HepG2 (cell line): ENCODE results near the gene C3orf22. TPM values are rescaled to one million over a fixed set of nuclear protein-coding genes. Genes with fewer than 3 reads are reported as not detected.

ENCODE experiments used
- CHD4 ChIP-seq: fragments of 200-600 bp; sonication (generic); IDR thresholded peaks from 2 replicates; pipeline ENCODE4 v1.7.0; 2017; ENCODE audit warnings: mild to moderate bottlenecking, low read length, borderline replicate concordance
- CREM ChIP-seq, 2 experiments: sonication (generic) in 1 of 2; formaldehyde crosslinking in 1 of 2; IDR thresholded peaks; 2 replicates each; pipeline versions ENCODE4 v1.4.0 to v1.6.1; 2016 to 2020; ENCODE audit warnings: antibody characterized with exemption in 1 of 2, mild to moderate bottlenecking in 1 of 2, missing genetic modification reagents in 1 of 2
- HOXD1 ChIP-seq: sonication (generic); formaldehyde crosslinking; IDR thresholded peaks from 2 replicates; pipeline ENCODE4 v1.5.0; 2020; ENCODE audit warnings: missing genetic modification reagents
- IRF2 ChIP-seq: IDR thresholded peaks from 2 replicates; pipeline ENCODE4 v1.6.1; 2018; ENCODE audit warnings: missing genetic modification reagents, missing compliant biosample characterization
- NR3C1 ChIP-seq: sonication (generic); formaldehyde crosslinking; IDR thresholded peaks from 2 replicates; pipeline ENCODE4 v1.4.0; 2020; ENCODE audit warnings: missing genetic modification reagents
- SCMH1 ChIP-seq: sonication (generic); formaldehyde crosslinking; IDR thresholded peaks from 2 replicates; pipeline ENCODE4 v1.9.0; 2021; ENCODE audit warnings: missing genetic modification reagents, mild to moderate bottlenecking, borderline replicate concordance
- SIN3A ChIP-seq: IDR thresholded peaks from 2 replicates; pipeline ENCODE4 v1.6.1; 2011; ENCODE audit warnings: low read depth, mild to moderate bottlenecking, control low read depth, low read length, borderline replicate concordance
- TEAD2 ChIP-seq: sonication (generic); formaldehyde crosslinking; IDR thresholded peaks from 2 replicates; pipeline ENCODE4 v1.9.0; 2021; ENCODE audit warnings: missing genetic modification reagents
- TSC22D2 ChIP-seq: sonication (generic); formaldehyde crosslinking; IDR thresholded peaks from 2 replicates; pipeline ENCODE4 v1.5.1; 2020; ENCODE audit warnings: missing genetic modification reagents, mild to moderate bottlenecking, borderline replicate concordance
- ZBTB38 ChIP-seq: sonication (generic); formaldehyde crosslinking; IDR thresholded peaks from 2 replicates; pipeline ENCODE4 v1.5.1; 2020; ENCODE audit warnings: mild to moderate bottlenecking, missing genetic modification reagents
- polyA plus RNA-seq, 8 experiments: library from polyadenylated mRNA; depleted of rRNA in 3 of 8; stranded (reverse) in 7 of 8; unstranded in 1 of 8; fragments of >200 nt; fragmentation: Illumina TruSeq in 4 of 8; extraction: Trizol in 4 of 8; gene quantifications; 2 replicates each; pipeline versions ENCODE4 v1.2.1 to v1.2.3, GENCODE V29; 2011 to 2016; ENCODE audit warnings: low read depth in 4 of 8, missing spikeins in 1 of 8, mixed read lengths in 1 of 8; ENCODE audit not compliant: insufficient read depth in 1 of 8
- total RNA-seq, 5 experiments: library from RNA; depleted of rRNA; stranded (reverse); fragments of >200 nt; fragmentation: Illumina TruSeq; extraction: Trizol; gene quantifications; 2 replicates each; pipeline ENCODE4 v1.2.3, GENCODE V29; 2016; ENCODE audit warnings: low read depth in 1 of 5
- TF ChIP-seq, protein P1 (sequence below): sonication (generic); formaldehyde crosslinking; IDR thresholded peaks from 2 replicates; pipeline ENCODE4 v1.9.0; 2021; ENCODE audit warnings: mild to moderate bottlenecking, missing genetic modification reagents
- TF ChIP-seq, protein P2 (sequence below): sonication (generic); formaldehyde crosslinking; IDR thresholded peaks from 2 replicates; pipeline ENCODE4 v1.4.0; 2020; ENCODE audit warnings: mild to moderate bottlenecking, missing genetic modification reagents
- TF ChIP-seq, protein P3 (sequence below): IDR thresholded peaks from 2 replicates; pipeline ENCODE4 v1.6.1; 2016; ENCODE audit warnings: low read depth, missing genetic modification reagents, missing compliant biosample characterization
- TF ChIP-seq, protein P4 (sequence below): sonication (generic); formaldehyde crosslinking; IDR thresholded peaks from 2 replicates; pipeline ENCODE4 v1.5.1; 2020; ENCODE audit warnings: missing genetic modification reagents, mild to moderate bottlenecking, borderline replicate concordance
- TF ChIP-seq, protein P5 (sequence below): sonication (generic); formaldehyde crosslinking; IDR thresholded peaks from 2 replicates; pipeline ENCODE4 v1.4.0; 2020; ENCODE audit warnings: missing genetic modification reagents

The C3orf22 gene
- total and polyA plus RNA-seq, 2 of the 13 experiments (the other 11 are each of a cell fraction or from before 2014, with no cell fraction given) = not detected

DNA sequence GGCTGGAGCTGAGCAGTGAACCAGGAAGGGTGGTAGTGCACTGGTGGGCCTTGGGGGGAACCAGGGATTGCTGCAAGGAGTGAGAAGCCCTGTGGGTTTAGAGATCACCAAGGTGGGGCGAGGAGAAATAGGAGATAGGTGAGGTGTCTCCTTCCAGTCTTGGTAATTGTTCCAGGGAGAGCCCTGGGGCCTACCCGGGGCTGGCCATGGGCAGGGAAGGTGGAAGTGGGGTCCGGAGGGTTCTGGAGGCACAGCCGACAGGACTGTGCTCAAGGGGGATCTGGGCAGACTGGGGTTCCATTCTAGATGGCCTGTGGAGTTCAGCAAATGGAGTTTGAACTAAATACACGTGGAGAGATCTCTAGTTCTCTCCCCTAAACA is 30.3 kb downstream of the C3orf22 start (continued):
- TF ChIP-seq, protein P1, sequence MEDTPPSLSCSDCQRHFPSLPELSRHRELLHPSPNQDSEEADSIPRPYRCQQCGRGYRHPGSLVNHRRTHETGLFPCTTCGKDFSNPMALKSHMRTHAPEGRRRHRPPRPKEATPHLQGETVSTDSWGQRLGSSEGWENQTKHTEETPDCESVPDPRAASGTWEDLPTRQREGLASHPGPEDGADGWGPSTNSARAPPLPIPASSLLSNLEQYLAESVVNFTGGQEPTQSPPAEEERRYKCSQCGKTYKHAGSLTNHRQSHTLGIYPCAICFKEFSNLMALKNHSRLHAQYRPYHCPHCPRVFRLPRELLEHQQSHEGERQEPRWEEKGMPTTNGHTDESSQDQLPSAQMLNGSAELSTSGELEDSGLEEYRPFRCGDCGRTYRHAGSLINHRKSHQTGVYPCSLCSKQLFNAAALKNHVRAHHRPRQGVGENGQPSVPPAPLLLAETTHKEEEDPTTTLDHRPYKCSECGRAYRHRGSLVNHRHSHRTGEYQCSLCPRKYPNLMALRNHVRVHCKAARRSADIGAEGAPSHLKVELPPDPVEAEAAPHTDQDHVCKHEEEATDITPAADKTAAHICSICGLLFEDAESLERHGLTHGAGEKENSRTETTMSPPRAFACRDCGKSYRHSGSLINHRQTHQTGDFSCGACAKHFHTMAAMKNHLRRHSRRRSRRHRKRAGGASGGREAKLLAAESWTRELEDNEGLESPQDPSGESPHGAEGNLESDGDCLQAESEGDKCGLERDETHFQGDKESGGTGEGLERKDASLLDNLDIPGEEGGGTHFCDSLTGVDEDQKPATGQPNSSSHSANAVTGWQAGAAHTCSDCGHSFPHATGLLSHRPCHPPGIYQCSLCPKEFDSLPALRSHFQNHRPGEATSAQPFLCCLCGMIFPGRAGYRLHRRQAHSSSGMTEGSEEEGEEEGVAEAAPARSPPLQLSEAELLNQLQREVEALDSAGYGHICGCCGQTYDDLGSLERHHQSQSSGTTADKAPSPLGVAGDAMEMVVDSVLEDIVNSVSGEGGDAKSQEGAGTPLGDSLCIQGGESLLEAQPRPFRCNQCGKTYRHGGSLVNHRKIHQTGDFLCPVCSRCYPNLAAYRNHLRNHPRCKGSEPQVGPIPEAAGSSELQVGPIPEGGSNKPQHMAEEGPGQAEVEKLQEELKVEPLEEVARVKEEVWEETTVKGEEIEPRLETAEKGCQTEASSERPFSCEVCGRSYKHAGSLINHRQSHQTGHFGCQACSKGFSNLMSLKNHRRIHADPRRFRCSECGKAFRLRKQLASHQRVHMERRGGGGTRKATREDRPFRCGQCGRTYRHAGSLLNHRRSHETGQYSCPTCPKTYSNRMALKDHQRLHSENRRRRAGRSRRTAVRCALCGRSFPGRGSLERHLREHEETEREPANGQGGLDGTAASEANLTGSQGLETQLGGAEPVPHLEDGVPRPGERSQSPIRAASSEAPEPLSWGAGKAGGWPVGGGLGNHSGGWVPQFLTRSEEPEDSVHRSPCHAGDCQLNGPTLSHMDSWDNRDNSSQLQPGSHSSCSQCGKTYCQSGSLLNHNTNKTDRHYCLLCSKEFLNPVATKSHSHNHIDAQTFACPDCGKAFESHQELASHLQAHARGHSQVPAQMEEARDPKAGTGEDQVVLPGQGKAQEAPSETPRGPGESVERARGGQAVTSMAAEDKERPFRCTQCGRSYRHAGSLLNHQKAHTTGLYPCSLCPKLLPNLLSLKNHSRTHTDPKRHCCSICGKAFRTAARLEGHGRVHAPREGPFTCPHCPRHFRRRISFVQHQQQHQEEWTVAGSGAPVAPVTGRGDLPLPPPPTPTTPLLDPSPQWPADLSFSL (CRISPR knock-in tag) = peak; percentile 12; the same call in 1 of the 2 replicates
- TF ChIP-seq, protein P2, sequence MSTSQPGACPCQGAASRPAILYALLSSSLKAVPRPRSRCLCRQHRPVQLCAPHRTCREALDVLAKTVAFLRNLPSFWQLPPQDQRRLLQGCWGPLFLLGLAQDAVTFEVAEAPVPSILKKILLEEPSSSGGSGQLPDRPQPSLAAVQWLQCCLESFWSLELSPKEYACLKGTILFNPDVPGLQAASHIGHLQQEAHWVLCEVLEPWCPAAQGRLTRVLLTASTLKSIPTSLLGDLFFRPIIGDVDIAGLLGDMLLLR = no peak
- TF ChIP-seq, protein P3, sequence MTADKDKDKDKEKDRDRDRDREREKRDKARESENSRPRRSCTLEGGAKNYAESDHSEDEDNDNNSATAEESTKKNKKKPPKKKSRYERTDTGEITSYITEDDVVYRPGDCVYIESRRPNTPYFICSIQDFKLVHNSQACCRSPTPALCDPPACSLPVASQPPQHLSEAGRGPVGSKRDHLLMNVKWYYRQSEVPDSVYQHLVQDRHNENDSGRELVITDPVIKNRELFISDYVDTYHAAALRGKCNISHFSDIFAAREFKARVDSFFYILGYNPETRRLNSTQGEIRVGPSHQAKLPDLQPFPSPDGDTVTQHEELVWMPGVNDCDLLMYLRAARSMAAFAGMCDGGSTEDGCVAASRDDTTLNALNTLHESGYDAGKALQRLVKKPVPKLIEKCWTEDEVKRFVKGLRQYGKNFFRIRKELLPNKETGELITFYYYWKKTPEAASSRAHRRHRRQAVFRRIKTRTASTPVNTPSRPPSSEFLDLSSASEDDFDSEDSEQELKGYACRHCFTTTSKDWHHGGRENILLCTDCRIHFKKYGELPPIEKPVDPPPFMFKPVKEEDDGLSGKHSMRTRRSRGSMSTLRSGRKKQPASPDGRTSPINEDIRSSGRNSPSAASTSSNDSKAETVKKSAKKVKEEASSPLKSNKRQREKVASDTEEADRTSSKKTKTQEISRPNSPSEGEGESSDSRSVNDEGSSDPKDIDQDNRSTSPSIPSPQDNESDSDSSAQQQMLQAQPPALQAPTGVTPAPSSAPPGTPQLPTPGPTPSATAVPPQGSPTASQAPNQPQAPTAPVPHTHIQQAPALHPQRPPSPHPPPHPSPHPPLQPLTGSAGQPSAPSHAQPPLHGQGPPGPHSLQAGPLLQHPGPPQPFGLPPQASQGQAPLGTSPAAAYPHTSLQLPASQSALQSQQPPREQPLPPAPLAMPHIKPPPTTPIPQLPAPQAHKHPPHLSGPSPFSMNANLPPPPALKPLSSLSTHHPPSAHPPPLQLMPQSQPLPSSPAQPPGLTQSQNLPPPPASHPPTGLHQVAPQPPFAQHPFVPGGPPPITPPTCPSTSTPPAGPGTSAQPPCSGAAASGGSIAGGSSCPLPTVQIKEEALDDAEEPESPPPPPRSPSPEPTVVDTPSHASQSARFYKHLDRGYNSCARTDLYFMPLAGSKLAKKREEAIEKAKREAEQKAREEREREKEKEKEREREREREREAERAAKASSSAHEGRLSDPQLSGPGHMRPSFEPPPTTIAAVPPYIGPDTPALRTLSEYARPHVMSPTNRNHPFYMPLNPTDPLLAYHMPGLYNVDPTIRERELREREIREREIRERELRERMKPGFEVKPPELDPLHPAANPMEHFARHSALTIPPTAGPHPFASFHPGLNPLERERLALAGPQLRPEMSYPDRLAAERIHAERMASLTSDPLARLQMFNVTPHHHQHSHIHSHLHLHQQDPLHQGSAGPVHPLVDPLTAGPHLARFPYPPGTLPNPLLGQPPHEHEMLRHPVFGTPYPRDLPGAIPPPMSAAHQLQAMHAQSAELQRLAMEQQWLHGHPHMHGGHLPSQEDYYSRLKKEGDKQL = no peak
- TF ChIP-seq SCMH1 (CRISPR knock-in tag) (no peak), TEAD2 (no peak), HOXD1 (CRISPR knock-in tag) (no peak), ZBTB38 (CRISPR knock-in tag) (no peak), TSC22D2 (CRISPR knock-in tag) (no peak), CHD4 (0 out of 2 replicates have a peak, but pooled peaks have one; percentile 28), NR3C1 (CRISPR knock-in tag) (no peak), CREM (IDR thresholded peaks at IDR 0.05) (no peak), CREM (CRISPR knock-in tag; IDR thresholded peaks at IDR 0.05) (no peak), SIN3A (no peak), IRF2 (no peak)
- TF ChIP-seq, protein P4, sequence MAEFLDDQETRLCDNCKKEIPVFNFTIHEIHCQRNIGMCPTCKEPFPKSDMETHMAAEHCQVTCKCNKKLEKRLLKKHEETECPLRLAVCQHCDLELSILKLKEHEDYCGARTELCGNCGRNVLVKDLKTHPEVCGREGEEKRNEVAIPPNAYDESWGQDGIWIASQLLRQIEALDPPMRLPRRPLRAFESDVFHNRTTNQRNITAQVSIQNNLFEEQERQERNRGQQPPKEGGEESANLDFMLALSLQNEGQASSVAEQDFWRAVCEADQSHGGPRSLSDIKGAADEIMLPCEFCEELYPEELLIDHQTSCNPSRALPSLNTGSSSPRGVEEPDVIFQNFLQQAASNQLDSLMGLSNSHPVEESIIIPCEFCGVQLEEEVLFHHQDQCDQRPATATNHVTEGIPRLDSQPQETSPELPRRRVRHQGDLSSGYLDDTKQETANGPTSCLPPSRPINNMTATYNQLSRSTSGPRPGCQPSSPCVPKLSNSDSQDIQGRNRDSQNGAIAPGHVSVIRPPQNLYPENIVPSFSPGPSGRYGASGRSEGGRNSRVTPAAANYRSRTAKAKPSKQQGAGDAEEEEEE (CRISPR knock-in tag) = 0 out of 2 replicates have a peak, but pooled peaks have one; percentile 39
- TF ChIP-seq, protein P5, sequence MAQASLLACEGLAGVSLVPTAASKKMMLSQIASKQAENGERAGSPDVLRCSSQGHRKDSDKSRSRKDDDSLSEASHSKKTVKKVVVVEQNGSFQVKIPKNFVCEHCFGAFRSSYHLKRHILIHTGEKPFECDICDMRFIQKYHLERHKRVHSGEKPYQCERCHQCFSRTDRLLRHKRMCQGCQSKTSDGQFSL (CRISPR knock-in tag) = no peak
